Measurements from ENCODE around the gene MFSD8. TPM values are rescaled to one million over a fixed set of nuclear protein-coding genes. Genes with fewer than 3 reads are reported as not detected.

The MFSD8 gene
- total RNA-seq, 1 experiment from 2014 or later: 6.6 TPM

DNA sequence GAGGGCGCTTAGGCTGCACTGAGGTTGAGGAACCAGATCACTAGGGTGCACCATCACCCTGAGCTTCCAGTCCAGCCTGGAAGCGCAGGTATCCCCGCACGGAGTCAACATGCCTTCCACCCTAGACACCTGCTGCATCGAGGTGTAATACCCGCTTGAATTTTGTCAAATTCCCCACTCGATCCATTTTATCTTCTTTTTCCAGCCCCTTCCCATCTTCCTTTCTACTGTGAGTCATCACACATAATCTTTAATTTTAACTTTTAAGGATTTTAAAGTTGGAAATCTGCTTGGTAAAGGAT lies 83.5 kb downstream of the MFSD8 start:
- no peaks in the 10 kb centered on the region for H3K9me3 ChIP-seq
- peak overlapping the region; percentile 88 for H3K4me3 ChIP-seq
- DNase-seq: no peak
- no peaks in the 10 kb centered on the region for H3K27me3 ChIP-seq
- peaks cover 18% of the 10 kb centered on the region for H3K36me3 ChIP-seq

DNA sequence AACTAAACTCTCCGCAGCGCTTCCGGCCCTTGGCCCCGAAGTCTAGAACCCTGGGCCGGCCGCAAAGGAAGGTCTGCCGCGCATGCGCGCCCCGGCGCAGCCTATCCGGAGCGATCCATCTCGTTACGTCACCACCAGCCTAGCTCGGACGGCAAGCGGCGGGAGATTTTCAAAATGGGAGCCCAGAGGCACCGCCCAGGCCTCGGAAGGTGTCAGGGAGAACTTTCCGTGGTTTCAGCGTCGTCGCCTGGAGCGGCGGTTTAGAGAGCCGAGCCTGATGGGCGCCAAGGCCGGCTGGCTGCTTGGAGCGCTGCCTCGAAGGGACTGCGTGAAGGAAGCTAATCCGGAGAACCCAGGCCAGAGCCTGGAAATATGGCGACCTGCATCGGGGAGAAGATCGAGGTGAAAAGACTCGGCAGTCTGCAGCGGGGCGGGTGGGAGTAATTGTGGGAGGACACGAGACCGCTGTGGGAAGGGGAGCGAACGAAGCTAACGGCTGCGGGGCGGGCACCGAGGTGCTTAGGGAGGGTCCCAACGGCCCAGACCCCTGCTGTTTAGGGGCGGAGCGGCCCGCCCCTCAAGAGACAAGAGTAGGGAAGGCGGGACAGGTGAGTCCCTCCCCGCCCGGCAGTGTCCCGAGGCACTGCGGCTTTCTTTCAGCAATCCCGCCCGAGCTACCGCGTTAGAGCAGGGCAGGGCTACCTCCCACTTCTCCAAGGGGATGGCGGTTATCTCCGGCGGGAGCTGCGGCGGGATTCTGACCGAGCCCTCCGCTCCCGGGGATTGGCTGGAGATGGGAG lies 84.0 kb downstream of the MFSD8 start, which contains the start of gene PLK4:
TSS of gene PLK4 (plus strand) at position 131 of the 800 bp plus-strand sequence. CDS start at position 373, 242 bp downstream.
- no peaks in the 10 kb centered on the region for H3K27me3 ChIP-seq
- DNase-seq: peak; percentile 93
- H3K4me3 ChIP-seq: peak within 1 kb of the TSS; percentile 88
- peaks cover 13% of the 10 kb centered on the region for H3K36me3 ChIP-seq
- H3K9me3 ChIP-seq: no peaks in the 10 kb centered on the region

GRCh38 chr4:127875791-127876190 lies 89.2 kb downstream of the MFSD8 start:
- H3K27me3 ChIP-seq: no peaks in the 10 kb centered on the region
- no peak for DNase-seq
- peaks cover 3% of the 10 kb centered on the region; the same call in 1 of the 2 replicates for H3K36me3 ChIP-seq
- no peak overlapping the region for H3K4me3 ChIP-seq
- no peaks in the 10 kb centered on the region for H3K9me3 ChIP-seq

GRCh38 chr4:127870688-127871087 lies 94.3 kb downstream of the MFSD8 start:
- Histone ChIP-seq H3K9me3 (no peaks in the 10 kb centered on the region), H3K4me3 (no peak overlapping the region)
- peak; percentile 77 for DNase-seq

DNA sequence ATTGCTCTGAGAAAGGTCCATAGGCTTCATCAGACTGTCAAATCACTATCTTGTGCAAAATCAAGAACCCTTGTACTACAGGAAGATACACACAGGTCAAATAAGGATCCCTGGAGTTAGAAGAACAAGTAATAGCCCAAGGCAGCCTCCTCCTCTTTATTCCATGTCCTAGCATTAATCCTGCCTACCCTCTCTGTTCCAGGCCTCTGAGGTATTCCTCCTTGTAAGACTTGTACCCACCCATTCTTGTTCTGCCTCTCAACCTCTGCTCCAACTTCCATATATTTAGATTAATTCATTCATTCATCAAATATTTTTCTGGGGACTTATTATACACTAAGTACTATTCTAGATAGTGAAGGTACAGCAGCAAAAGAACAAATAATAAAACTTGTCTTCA lies 94.7 kb downstream of the MFSD8 start:
- H3K36me3 ChIP-seq: peaks cover under 1% of the 10 kb centered on the region; the same call in 1 of the 2 replicates
- no peak for DNase-seq
- no peak overlapping the region for H3K4me3 ChIP-seq
- H3K9me3 ChIP-seq: no peaks in the 10 kb centered on the region
- H3K27me3 ChIP-seq: no peaks in the 10 kb centered on the region

More at GRCh38 chr4:127870688-127871087, 94.3 kb downstream of the MFSD8 start:
- Histone ChIP-seq H3K36me3 (peaks cover 3% of the 10 kb centered on the region; the same call in 1 of the 2 replicates), H3K27me3 (no peaks in the 10 kb centered on the region)

DNA sequence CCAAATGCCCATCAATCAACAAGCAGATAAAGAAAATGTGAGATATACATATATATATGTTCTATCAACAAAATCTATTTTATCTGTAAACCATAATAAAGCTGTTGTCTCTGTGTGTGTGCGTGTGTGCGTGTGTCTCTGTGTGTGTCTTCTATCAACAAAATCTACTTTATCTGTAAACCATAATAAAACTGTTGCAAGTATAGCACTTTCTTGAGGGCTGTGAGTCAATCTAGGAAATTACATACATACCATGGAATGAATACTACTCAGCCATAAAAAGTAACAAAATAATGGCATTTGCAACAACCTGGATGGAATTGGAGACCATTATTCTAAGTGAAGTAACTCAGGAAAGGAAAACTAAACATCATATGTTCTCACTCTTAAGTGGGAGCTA lies 96.8 kb downstream of the MFSD8 start:
- no peak overlapping the region for H3K4me3 ChIP-seq
- DNase-seq: no peak
- H3K27me3 ChIP-seq: no peaks in the 10 kb centered on the region
- H3K36me3 ChIP-seq: no peaks in the 10 kb centered on the region
- H3K9me3 ChIP-seq: no peaks in the 10 kb centered on the region

Other genes with a start within 250 kb of the MFSD8 start
- not detected in 2 replicates for gene SLC25A31, start 234.8 kb downstream of the MFSD8 start, total RNA-seq (2014; rRNA removed; shearing (Covaris generic); ENCODE audit: low replicate concordance)
- gene HSPA4L, start 182.9 kb downstream of the MFSD8 start, total RNA-seq (2014; rRNA removed; shearing (Covaris generic); ENCODE audit: low replicate concordance): 3.9 and 6.2 TPM in 2 replicates
- 7.3 and 9.1 TPM in 2 replicates for gene PLK4, start 84.3 kb downstream of the MFSD8 start, total RNA-seq (2014; rRNA removed; shearing (Covaris generic); ENCODE audit: low replicate concordance)
- 2.9 and 3.6 TPM in 2 replicates for gene ABHD18, start 233 bp upstream of the MFSD8 start, total RNA-seq (2014; rRNA removed; shearing (Covaris generic); ENCODE audit: low replicate concordance)
- 13.5 and 17.6 TPM in 2 replicates for gene LARP1B, start 96.1 kb upstream of the MFSD8 start, total RNA-seq (2014; rRNA removed; shearing (Covaris generic); ENCODE audit: low replicate concordance)

All from MG63 (cell line).